IPS-11a (cell line): ENCODE measurements around the gene BAIAP2.
A peak's percentile ranks its signal among the peaks of the same experiment; 100 is the strongest.

Source experiments
- H3K4me3 ChIP-seq: one replicate; pipeline ENCODE4 v1.5.1; 2013; ENCODE audit warnings: low read depth, low read length, control low read depth

The BAIAP2 gene

DNA sequence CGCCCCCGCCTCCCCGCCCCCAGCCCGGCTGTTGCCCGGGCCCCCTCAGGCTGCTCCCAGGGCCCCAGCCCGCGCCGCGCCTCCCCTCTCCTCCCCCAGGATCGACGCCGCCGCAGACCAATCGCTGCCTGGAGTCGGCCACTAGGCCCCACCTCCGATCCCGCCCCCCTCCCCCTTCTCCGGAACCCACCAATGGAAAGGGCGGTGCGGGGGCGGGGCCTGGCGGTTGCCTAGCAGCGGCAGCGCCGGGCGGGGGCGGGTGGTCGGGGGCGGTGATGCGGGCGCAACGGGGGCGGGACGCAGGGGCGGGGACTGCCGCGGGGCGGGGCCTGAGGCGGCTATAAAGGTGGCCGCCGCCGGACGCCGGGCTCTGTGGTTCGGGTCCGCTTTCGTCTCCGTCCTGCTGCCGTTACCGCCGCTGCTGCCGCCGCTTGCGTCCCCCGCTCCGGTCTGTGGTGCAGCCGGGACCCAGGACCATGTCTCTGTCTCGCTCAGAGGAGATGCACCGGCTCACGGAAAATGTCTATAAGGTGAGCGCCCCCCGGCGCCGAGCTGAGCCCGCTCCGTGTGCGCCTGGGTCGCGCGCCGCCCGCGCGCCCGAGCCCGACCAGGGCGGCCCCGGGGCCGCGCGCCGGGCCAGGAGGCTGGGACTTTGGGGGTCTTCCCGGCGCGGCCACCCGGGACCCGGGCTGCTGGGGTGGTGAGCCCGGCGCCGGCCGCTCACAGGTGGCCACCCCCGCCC, at the start of gene BAIAP2:
Gene BAIAP2 (plus strand): TSS at position 373 of the 742 bp plus-strand sequence. CDS start 104 bp downstream, at position 477.
- H3K4me3 ChIP-seq: peak within 1 kb of the TSS; percentile 62

DNA sequence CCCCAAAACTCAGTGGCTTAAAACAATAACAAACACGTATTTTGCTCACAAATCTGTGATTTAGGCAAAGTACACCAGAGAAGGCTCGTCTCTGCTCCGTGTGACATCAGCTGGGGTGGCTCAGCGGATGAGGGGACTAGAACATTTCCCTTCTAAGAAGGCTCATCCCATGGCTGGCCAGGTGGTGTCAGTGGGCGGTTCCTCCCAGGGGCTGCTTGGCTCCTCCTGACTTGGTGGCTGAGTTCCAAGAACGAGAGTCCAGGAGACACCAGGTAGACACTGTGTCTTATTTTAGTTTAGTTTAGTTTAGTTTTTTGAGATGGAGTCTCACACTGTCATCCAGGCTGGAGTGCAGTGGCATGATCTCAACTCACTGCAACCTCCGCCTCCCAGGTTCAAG, 48.9 kb upstream of the BAIAP2 start:
- H3K4me3 ChIP-seq: no peak overlapping the region

DNA sequence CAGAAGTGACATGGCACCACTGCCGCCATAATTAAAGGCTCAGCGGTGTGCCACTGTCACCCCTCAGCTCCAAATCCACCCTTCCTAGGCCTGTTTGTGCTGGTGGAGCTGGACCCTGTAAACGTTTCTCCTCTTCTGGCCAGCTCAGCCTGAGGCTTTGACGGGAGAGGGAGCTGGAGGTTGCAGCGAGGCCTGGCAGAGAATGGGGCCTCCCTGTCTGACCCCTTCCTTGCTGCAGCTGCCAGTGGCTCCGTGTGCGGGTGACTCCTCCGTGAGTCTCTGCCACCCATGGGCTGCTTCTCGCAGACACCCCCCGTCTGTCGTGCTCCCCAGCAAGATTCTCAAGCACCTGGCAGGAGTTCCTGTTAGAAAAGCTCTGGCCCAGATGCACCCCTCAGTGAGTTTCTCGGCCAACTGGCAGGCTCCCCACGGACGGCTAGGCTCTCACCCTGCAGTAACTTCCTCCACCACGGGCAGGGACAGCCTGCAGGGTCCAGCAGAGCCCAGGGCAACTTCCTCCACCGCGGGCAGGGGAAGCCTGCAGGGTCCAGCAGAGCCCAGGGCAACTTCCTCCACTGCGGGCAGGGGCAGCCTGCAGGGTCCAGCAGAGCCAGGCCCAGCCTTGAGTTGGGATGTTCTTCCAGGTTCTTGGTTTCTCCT, 48.0 kb upstream of the BAIAP2 start:
- no peak overlapping the region for H3K4me3 ChIP-seq

- H3K4me3 ChIP-seq: no peak overlapping the region
Measured at GRCh38 chr17:80987941-80988461, 47.0 kb upstream of the BAIAP2 start.

DNA sequence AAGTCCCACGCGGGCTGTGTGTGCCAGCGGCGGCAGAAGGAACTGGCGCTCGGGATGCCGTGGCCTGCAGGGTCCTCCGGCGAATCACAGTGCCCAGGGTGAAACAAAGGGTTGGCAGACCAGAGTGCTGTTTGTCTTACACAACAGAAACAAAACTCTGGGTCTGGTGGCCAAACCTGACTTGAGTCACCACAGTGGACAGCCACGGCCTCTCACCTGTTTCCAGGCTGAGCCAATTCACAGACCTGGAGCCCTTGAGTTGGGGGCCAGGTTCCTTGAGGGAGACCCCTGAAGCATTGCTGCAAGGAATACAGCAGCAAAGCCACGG, 45.4 kb upstream of the BAIAP2 start:
- no peak overlapping the region for H3K4me3 ChIP-seq

DNA sequence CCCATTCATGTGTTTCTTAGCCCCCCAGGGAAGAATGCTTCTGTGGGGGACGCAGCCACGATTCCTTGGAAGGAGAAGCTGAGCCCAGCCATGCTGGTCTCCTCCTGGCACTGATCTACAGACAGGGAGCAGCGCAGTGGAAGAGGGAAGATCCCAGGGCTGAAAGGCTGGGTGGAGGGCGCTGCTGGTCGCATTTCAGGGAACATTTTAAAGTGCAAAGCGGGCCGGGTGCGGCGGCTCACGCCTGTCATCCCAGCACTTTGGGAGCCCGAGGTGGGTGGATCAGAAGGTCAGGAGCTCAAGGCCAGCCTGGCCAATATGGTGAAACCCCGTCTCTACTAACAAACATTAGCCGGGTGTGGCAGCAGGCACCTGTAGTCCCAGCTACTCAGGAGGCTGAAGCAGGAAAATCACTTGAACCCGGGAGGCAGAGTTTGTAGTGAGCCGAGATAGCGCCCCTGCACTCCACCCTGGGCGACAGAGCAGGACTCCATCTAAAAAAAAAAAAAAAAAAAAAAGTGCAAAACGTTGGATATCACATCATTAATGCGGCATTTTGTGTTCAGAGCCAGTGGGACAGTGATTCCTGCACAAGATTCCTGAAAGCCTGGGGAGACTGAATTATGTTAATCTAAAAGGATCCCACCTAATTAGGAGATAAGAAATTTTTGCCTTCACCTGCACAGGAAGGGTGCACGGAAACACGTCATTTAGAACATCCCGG, 43.9 kb upstream of the BAIAP2 start:
- peak overlapping the region; percentile 54 for H3K4me3 ChIP-seq

DNA sequence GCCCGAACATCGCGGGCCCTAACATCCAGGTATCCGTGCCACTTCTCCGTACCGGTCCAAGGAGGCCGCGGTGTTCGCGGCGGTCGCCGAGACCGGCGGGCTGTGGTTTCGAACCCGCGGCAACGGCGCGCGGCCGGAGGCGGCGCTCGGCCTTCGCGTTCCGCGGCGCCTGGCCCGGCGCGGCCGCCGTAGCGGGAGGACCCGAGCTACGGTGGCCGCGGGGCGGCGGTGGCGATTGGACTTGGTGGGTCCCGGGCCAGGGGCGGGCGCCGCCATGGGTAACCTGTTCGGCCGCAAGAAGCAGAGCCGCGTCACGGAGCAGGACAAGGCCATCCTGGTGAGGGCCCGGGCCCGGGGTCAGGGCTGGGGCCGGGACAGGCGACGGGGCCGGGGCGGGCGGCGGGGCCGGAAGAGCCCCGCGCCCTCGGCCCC, 43.3 kb upstream of the BAIAP2 start, which contains the start of gene CHMP6:
Gene CHMP6 (plus strand): TSS at position 197 of the 432 bp plus-strand sequence. CDS start 78 bp downstream, at position 275.
- H3K4me3 ChIP-seq: peak within 1 kb of the TSS; percentile 54

DNA sequence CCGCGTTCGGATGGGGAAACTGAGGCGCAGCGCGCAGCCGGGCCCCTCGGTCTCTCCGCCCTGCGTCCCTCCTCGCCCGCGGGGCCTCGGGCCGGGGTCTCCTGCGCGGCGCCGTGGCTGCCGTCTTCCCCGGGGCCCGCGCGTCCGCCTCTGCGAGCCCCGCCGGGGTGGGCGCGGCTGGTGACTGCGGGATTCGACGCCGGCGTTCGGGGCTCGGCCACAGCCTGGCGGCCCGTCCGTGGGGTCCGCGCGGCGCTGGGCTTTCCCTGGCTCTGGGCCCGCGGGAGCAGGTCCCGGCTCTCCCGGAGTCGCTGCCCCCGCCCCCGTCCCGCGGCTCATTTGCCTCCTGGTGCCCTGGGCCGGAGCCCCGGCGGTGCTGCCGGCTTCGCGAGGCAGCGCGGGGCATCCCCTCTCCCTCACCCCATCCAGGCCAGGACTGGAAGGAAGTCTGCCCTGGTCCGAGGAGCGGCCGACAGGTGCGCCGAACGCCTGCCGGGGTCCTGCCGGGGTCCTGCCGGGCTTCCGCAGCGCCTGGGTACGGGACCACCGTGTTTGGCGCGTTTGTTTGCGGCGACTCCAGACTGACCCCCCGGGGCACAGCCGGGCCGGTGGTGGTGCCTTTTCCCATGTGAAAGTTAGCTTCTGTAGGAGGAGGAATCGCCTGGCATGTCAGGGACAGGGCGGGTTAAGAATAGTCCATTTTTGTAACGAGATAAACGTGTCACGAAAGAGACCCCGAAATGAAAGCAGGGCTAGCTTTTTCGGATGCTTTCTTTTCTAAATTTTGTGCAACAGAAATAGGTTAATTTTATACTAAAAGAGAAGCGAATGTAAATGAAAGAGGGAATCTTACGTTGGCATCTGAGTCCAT, 42.6 kb upstream of the BAIAP2 start:
- peak overlapping the region; percentile 54 for H3K4me3 ChIP-seq

- H3K4me3 ChIP-seq: peak overlapping the region; percentile 54
Measured at GRCh38 chr17:80992948-80993624, 41.9 kb upstream of the BAIAP2 start.

DNA sequence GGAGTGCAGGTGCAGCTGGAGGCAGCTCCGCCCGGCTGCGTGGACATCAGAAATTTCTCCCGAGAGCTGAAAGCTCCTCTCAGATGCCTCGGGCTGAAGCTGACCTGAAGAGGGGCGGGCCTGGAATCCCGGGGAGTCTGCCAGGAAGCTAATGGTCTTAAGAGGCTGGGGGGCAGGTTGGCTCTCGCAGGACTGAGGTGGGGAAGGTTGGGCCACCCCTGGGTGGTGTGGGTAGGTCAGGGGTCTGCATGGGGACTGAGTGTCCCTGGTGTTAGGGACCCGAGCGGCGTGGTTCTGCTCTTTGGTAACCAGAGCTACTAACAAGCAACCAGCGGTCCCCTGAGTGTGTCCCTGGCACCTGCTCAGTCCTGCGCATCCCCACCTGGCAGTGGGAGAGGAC, 39.8 kb upstream of the BAIAP2 start:
- no peak overlapping the region for H3K4me3 ChIP-seq

GRCh38 chr17:80996422-80997305, 38.3 kb upstream of the BAIAP2 start:
- H3K4me3 ChIP-seq: no peak overlapping the region

DNA sequence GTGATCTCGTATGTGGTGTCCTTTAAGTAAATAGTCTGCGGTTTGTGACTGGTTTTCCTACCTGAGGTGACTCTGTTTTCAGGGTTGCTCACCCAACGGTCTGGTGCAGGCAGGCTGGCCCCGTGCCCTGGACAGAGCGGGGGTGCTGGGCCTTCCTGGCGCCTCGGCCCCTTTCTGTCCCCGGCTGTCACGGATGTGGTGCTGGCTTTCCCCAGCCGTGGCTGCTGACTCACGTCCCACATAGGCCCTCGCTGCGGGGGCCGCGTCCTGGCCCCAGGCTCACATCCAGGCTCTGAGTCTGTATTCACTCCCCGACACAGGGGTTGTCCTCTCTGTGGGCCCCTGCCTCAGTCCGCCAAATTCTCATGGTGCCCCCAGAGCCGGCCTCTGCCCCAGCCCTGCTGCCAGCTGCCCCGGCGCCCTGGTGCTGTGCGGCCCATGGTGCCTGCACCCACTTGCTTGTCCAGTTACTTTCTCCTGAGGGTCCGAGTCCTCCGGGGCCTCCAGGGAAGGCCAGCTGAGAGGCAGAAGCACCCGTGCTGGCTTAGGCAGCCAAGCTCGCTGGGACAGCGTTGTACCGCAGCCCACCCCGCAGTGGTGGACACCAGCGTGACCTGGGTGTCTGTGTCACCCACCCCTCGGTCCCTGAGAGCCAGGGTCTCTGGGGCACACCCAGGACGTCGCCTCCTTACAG, 37.4 kb upstream of the BAIAP2 start:
- no peak overlapping the region for H3K4me3 ChIP-seq

DNA sequence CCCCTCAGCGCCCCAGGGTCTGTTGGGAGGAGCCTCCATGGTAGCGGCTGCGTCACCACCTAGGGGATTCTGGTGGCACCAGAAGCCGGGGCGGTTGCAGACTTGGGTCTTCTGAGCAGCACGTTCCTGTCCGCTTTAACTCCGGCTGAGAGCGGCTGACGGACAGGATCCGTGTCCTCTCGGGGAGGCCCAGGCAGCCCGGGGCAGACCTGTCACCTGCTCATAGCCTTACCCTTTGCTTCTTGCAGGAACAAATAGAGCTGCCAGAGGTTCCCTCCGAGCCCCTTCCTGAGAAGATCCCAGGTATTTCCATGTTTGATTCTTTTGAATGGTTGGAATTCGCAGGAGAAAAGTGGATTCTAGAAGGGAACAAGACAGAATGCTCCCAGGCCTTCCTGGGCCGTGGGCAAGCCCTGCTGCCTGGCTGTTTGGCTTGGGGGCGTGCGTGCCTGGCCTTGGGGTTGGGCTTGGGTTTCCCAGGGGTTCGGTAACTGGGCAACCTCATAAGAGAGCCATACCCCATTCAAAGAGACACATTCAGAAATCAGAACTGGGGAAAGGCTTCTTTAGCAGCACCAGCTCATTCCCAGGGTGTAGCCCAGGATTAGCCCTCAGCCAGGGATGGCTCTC, 36.7 kb upstream of the BAIAP2 start:
- H3K4me3 ChIP-seq: no peak overlapping the region

- H3K4me3 ChIP-seq: no peak overlapping the region
Measured at GRCh38 chr17:80998748-80999535, 36.0 kb upstream of the BAIAP2 start.

DNA sequence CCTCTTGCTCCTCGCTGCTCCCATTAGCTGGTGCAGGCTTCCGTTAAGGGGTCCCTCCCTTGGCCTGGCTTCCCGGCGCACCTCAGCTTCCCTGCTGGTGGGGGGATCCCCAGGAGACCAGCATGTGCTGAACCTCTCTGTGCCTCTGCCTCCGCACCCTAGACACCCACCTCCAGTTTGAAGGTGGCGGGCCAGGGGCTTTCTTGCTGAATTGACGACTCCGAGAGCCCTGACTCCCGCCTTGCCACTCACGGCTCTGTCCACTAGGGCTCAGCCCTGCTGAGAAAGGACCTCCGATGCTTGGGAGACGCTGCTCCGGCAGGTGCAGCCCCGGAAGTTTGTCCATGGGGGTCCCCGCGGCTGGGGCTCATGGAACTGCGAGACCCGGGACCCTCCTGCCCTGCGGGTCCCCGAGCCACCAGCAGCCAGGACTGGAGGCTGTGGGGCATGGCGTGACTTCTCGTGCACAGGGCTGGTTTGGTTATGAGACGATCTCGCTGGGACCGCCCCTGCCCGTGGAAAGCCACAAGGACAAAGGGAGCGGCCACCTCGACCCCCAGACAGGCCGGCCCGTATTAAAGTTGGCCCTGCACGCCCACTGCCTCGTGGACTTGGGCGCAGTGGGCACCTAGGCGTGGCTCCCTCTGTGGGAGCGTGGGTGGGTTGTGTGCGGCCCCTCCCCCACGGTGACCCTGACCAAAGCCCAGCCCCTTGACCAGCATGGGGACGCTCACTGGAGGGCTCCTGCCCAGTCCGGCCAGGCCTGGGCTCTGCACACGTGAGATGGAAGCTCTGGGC, 35.2 kb upstream of the BAIAP2 start:
- no peak overlapping the region for H3K4me3 ChIP-seq

GRCh38 chr17:81000334-81000630, 34.7 kb upstream of the BAIAP2 start:
- H3K4me3 ChIP-seq: no peak overlapping the region
